ENCODE data around the gene SIPA1L3. TPM values are rescaled to one million over a fixed set of nuclear protein-coding genes. Genes with fewer than 3 reads are reported as not detected.

SIPA1L3 gene
- total RNA-seq, 2 donors from 2014 or later, result 42.8 to 48.2 TPM

GRCh38 chr19:38155453-38155852 is 248.4 kb downstream of the SIPA1L3 start:
- peaks cover 6% of the 10 kb centered on the region for H3K4me1 ChIP-seq (ENCODE audit: control insufficient read depth, insufficient read depth, low read length)
- Mint-ChIP-seq H3K4me3 (no peak overlapping the region), H3K9me3 (no peaks in the 10 kb centered on the region), H3K27ac (peak overlapping the region; percentile 8), H3K27me3 (ENCODE audit: insufficient read depth) (no peaks in the 10 kb centered on the region), H3K36me3 (ENCODE audit: low read depth) (peaks cover 15% of the 10 kb centered on the region), H3K4me1 (peaks cover 7% of the 10 kb centered on the region)
- no peaks in the 10 kb centered on the region for H3K9me3 ChIP-seq (ENCODE audit: control insufficient read depth, low read length)
- no peak overlapping the region for H3K27ac ChIP-seq (ENCODE audit: low read depth, low read length)
- no peak overlapping the region for H3K4me3 ChIP-seq (ENCODE audit: low read length)
- WGBS, 2 experiments (ENCODE audit: insufficient coverage in 1 of 2, insufficient read length in 1 of 2), result 85 to 96% methylated on average over 4 to 6 of the region's 6 CpGs
- no peak for DNase-seq
- H3K27me3 ChIP-seq (ENCODE audit: control insufficient read depth, insufficient read depth, low read length, poor library complexity, severe bottlenecking), result no peaks in the 10 kb centered on the region
- no peak for TF ChIP-seq CTCF (conservative IDR thresholded peaks at IDR 0.05)
- peaks cover 4% of the 10 kb centered on the region for H3K36me3 ChIP-seq (ENCODE audit: control insufficient read depth, insufficient read depth, low read length)
- H3K9ac ChIP-seq (ENCODE audit: extremely low read depth, low read length, poor library complexity, severe bottlenecking), result no peak overlapping the region

GRCh38 chr19:38158730-38159129 is 251.7 kb downstream of the SIPA1L3 start:
- H3K4me3 ChIP-seq (ENCODE audit: low read length), result no peak overlapping the region
- H3K9me3 Mint-ChIP-seq, result peaks cover 20% of the 10 kb centered on the region
- H3K4me1 Mint-ChIP-seq, result no peaks in the 10 kb centered on the region
- H3K9me3 ChIP-seq (ENCODE audit: control insufficient read depth, low read length), result peaks cover 14% of the 10 kb centered on the region
- 93 to 94% methylated on average over 3 to 5 of the region's 5 CpGs for WGBS, 2 experiments (ENCODE audit: insufficient coverage in 1 of 2, insufficient read length in 1 of 2)
- H3K9ac ChIP-seq (ENCODE audit: extremely low read depth, low read length, poor library complexity, severe bottlenecking), result no peak overlapping the region
- no peak overlapping the region for H3K27ac ChIP-seq (ENCODE audit: low read depth, low read length)
- H3K27me3 ChIP-seq (ENCODE audit: control insufficient read depth, insufficient read depth, low read length, poor library complexity, severe bottlenecking), result no peaks in the 10 kb centered on the region
- H3K36me3 Mint-ChIP-seq (ENCODE audit: low read depth), result peaks cover 39% of the 10 kb centered on the region
- no peak overlapping the region for H3K4me3 Mint-ChIP-seq
- H3K27ac Mint-ChIP-seq, result no peak overlapping the region
- no peak for TF ChIP-seq CTCF (conservative IDR thresholded peaks at IDR 0.05)
- H3K36me3 ChIP-seq (ENCODE audit: control insufficient read depth, insufficient read depth, low read length), result peaks cover 17% of the 10 kb centered on the region
- no peak for DNase-seq
- no peaks in the 10 kb centered on the region for H3K4me1 ChIP-seq (ENCODE audit: control insufficient read depth, insufficient read depth, low read length)
- H3K27me3 Mint-ChIP-seq (ENCODE audit: insufficient read depth), result no peaks in the 10 kb centered on the region

GRCh38 chr19:38162094-38162493 is 255.1 kb downstream of the SIPA1L3 start:
- TF ChIP-seq CTCF (conservative IDR thresholded peaks at IDR 0.05), result no peak
- peaks cover 54% of the 10 kb centered on the region for H3K36me3 Mint-ChIP-seq (ENCODE audit: low read depth)

More at GRCh38 chr19:38162094-38162493, 255.1 kb downstream of the SIPA1L3 start:
- H3K27ac Mint-ChIP-seq, result no peak overlapping the region
- peaks cover 14% of the 10 kb centered on the region for H3K9me3 ChIP-seq (ENCODE audit: control insufficient read depth, low read length)
- DNase-seq, result no peak
- no peak overlapping the region for H3K27ac ChIP-seq (ENCODE audit: low read depth, low read length)
- H3K9ac ChIP-seq (ENCODE audit: extremely low read depth, low read length, poor library complexity, severe bottlenecking), result no peak overlapping the region
- H3K4me3 Mint-ChIP-seq, result no peak overlapping the region
- peaks cover 15% of the 10 kb centered on the region for H3K36me3 ChIP-seq (ENCODE audit: control insufficient read depth, insufficient read depth, low read length)
- H3K4me1 ChIP-seq (ENCODE audit: control insufficient read depth, insufficient read depth, low read length), result no peaks in the 10 kb centered on the region
- H3K9me3 Mint-ChIP-seq, result peaks cover 20% of the 10 kb centered on the region
- H3K27me3 Mint-ChIP-seq (ENCODE audit: insufficient read depth), result no peaks in the 10 kb centered on the region
- H3K27me3 ChIP-seq (ENCODE audit: control insufficient read depth, insufficient read depth, low read length, poor library complexity, severe bottlenecking), result no peaks in the 10 kb centered on the region
- no peaks in the 10 kb centered on the region for H3K4me1 Mint-ChIP-seq
- 82 to 100% methylated on average over 2 to 5 of the region's 5 CpGs for WGBS, 2 experiments (ENCODE audit: insufficient coverage in 1 of 2, insufficient read length in 1 of 2)
- no peak overlapping the region for H3K4me3 ChIP-seq (ENCODE audit: low read length)
